LNCAP (cell line): Measurements from ENCODE around the gene CCDC196.

Experiments used
- TF ChIP-seq, protein P1 (sequence below): fragments of 450-650 bp; IDR thresholded peaks from 2 replicates; pipeline ENCODE4 v1.5.1; 2017; ENCODE audit warnings: mild to moderate bottlenecking

CCDC196 gene

DNA sequence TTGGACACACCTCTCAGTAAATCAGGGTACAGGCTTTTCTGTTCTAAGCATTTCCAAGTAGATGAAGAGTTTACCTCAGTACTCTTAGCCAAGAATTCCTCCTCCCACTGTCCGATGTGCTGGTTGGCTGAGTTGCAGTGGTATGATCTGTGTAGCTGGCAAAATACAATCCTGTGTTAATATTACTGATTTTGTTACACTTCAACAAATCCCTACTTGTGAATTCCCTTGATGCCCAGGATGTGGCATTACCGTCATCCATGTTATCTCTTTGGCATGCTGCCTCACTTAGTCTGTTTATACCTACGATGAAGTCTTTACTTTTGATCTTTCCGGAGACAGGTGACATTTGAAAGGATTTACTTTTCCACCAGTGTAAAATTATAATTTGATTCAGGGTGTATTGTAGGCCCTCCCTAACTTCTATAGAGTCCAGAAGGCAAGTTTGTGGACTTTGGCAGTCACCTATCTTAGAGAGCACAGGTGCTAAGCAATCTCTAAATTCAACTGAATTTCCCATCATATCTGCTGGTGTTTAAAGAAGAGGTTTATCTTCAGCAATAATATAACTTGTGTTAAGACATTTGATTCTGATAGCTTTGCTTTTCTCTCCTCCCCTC lies 10.1 kb downstream of the CCDC196 start:
- TF ChIP-seq, protein P1, sequence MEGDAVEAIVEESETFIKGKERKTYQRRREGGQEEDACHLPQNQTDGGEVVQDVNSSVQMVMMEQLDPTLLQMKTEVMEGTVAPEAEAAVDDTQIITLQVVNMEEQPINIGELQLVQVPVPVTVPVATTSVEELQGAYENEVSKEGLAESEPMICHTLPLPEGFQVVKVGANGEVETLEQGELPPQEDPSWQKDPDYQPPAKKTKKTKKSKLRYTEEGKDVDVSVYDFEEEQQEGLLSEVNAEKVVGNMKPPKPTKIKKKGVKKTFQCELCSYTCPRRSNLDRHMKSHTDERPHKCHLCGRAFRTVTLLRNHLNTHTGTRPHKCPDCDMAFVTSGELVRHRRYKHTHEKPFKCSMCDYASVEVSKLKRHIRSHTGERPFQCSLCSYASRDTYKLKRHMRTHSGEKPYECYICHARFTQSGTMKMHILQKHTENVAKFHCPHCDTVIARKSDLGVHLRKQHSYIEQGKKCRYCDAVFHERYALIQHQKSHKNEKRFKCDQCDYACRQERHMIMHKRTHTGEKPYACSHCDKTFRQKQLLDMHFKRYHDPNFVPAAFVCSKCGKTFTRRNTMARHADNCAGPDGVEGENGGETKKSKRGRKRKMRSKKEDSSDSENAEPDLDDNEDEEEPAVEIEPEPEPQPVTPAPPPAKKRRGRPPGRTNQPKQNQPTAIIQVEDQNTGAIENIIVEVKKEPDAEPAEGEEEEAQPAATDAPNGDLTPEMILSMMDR, result no peak

GRCh38 chr14:66496911-66497310 lies 10.7 kb downstream of the CCDC196 start:
- TF ChIP-seq, protein P1, result no peak

GRCh38 chr14:66498311-66498710 lies 12.1 kb downstream of the CCDC196 start:
- TF ChIP-seq, protein P1, result no peak

DNA sequence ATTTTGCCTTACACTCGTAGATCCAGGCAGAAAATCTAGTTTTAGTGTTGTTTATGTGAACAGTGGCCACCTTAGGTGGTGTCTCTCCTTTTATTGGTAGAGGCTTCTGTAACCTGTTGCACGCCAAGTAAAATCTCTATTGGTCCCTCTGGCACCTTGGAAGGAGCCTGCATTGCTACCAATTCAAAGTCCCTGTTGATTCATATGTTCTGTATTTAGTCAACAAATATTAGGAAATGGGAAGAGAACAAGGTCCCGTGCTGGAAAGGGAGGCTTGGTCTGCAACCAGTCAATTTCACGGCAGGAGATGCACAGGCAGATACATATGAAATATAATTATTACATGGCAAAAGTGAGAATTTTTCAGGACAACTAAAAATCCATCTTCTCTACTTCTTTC lies 15.4 kb downstream of the CCDC196 start:
- TF ChIP-seq, protein P1, result no peak

GRCh38 chr14:66503532-66503931 lies 17.4 kb downstream of the CCDC196 start:
- TF ChIP-seq, protein P1, result no peak

GRCh38 chr14:66507181-66507721 lies 21.1 kb downstream of the CCDC196 start:
- TF ChIP-seq, protein P1, result no peak

DNA sequence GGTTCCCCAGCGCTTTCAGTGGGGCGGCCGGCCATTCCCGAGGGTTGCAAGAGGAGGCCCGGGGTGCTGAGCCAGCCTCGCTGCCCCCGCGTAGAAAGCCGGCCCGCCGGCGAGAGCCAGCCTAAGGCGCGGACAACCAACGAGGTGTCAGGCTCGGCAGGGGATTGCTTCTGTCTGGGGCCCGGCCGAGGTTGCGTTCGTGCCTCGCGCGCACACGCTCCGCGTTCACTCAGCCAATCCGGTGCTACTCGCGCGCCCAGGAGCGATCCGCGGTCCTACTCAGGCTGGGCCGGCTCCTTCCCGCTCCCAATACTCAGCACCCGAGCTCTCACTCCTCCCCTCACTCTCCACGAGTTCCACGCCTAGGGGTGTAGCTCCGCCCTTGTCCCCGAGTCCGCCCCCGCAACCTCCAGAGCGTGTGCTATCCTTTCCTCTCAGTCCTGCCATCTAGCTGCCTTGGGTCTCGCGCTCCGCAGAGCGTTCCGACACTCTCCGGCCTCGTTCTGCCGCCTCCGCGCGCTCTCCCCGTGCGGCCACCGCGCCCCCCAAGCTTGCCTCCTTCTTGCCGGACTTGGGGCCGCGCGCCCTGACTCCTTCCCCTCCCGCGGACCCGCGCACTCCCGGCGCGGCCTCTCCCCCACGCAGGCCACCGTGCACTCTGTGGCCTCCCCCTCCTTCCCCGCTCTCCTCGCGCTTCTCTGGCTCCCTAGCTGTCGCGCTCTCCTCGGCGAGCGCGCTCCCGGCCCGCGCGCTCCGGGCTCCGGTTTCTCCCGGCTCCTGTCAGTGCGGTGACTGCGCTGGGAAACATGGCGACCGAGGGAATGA lies 21.8 kb downstream of the CCDC196 start, which contains the start of gene GPHN:
GPHN (plus strand) TSS at position 426 of the 825 bp plus-strand sequence.
- TF ChIP-seq, protein P1, result no peak
